C4-2B (cell line): ENCODE results near the gene GPC5.

ENCODE experiments used
- ZFX ChIP-seq: fragments of 450-650 bp; IDR thresholded peaks from 2 replicates; pipeline ENCODE4 v1.6.1; 2017
- TF ChIP-seq, protein P1 (sequence below): fragments of 450-650 bp; conservative IDR thresholded peaks from 2 replicates; pipeline ENCODE4 v1.5.1; 2017; ENCODE audit warnings: mild to moderate bottlenecking

DNA sequence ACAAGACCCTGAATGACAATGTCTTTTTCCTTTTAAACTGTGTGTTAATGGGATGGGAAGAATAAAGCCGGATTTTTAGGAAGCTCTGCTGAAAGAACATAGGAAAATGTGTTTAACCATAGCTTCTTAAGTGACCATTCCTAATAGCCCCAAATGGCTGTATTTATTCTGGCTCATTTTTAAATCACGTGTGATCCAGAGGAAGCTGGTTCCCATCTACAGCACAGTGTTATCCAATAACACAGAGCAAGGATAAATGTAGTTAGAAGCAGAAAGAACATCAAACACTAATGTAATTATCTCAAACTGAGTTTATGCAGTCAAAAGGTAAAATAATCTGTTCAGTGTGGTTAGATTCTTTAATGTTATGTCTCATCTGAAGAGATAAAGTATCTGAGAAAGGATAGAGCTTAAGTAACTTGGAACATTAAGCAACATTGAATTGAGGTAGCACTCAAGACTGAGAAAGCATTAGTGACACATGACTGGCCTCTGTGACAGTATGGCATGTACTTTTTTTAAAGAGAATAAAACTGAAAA is 853.3 kb downstream of the GPC5 start:
- TF ChIP-seq, protein P1, sequence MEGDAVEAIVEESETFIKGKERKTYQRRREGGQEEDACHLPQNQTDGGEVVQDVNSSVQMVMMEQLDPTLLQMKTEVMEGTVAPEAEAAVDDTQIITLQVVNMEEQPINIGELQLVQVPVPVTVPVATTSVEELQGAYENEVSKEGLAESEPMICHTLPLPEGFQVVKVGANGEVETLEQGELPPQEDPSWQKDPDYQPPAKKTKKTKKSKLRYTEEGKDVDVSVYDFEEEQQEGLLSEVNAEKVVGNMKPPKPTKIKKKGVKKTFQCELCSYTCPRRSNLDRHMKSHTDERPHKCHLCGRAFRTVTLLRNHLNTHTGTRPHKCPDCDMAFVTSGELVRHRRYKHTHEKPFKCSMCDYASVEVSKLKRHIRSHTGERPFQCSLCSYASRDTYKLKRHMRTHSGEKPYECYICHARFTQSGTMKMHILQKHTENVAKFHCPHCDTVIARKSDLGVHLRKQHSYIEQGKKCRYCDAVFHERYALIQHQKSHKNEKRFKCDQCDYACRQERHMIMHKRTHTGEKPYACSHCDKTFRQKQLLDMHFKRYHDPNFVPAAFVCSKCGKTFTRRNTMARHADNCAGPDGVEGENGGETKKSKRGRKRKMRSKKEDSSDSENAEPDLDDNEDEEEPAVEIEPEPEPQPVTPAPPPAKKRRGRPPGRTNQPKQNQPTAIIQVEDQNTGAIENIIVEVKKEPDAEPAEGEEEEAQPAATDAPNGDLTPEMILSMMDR, result no peak
- no peak for TF ChIP-seq ZFX
